ENCODE results near the gene RANBP3. TPM values are rescaled to one million over a fixed set of nuclear protein-coding genes. Genes with fewer than 3 reads are reported as not detected.

The RANBP3 gene
- total and polyA plus RNA-seq, 2 experiments from 2014 or later = 40.2 to 98.3 TPM

GRCh38 chr19:5890099-5890498, 87.8 kb downstream of the RANBP3 start:
- Histone ChIP-seq H3K4me3 (no peak overlapping the region), H3K27ac (ENCODE audit: low read depth) (no peak overlapping the region), H3K36me3 (ENCODE audit: insufficient read depth) (no peaks in the 10 kb centered on the region), H3K9me2 (ENCODE audit: insufficient read depth) (no peaks in the 10 kb centered on the region), H3K27me3 (ENCODE audit: insufficient read depth) (no peaks in the 10 kb centered on the region), H3K4me1 (ENCODE audit: insufficient read depth) (peaks cover 4% of the 10 kb centered on the region; the same call in 1 of the 2 replicates), H3K79me2 (replicated peaks; ENCODE audit: insufficient read depth) (no peaks in the 10 kb centered on the region), H3F3A (replicated peaks; ENCODE audit: low read depth) (no peaks in the 10 kb centered on the region), H3K4me2 (no peak overlapping the region), H2AFZ (no peak overlapping the region), H4K20me1 (replicated peaks; ENCODE audit: insufficient read depth) (no peaks in the 10 kb centered on the region; the same call in 1 of the 2 replicates)
- ATAC-seq (no peak), DNase-seq (ENCODE audit: low spot score) (no peak)
- no peak overlapping the region for H3K4me3 Mint-ChIP-seq
- no peak overlapping the region for H3K27ac Mint-ChIP-seq
- peaks cover 10% of the 10 kb centered on the region for H3K27me3 Mint-ChIP-seq (ENCODE audit: insufficient read depth, low read depth, poor library complexity)
- H3K4me1 Mint-ChIP-seq = no peaks in the 10 kb centered on the region; the same call in 1 of the 3 replicates
- no peaks in the 10 kb centered on the region for H3K36me3 Mint-ChIP-seq (ENCODE audit: low read depth)
- TF ChIP-seq EZH2phosphoT487 (IDR thresholded peaks at IDR 0.05; ENCODE audit: unreplicated experiment) (no peak), POLR2AphosphoS5 (IDR thresholded peaks at IDR 0.05; ENCODE audit: low read depth) (no peak), CTCF (conservative IDR thresholded peaks at IDR 0.05; ENCODE audit: low read depth in 2 of 2) (no peak), STAT1 (IDR thresholded peaks at IDR 0.05; ENCODE audit: unreplicated experiment) (no peak), NANOG (IDR thresholded peaks at IDR 0.05; ENCODE audit: borderline replicate concordance) (no peak), ZNF331 (CRISPR knock-in tag; IDR thresholded peaks at IDR 0.05; ENCODE audit: low read depth) (no peak), CREB1 (CRISPR knock-in tag; IDR thresholded peaks at IDR 0.05; ENCODE audit: low read depth) (no peak), REST (IDR thresholded peaks at IDR 0.05; ENCODE audit: unreplicated experiment) (no peak), ETS1 (IDR thresholded peaks at IDR 0.05) (no peak), EZH2 (IDR thresholded peaks at IDR 0.05; ENCODE audit: low read depth, unreplicated experiment) (no peak), ZNF114 (CRISPR knock-in tag; IDR thresholded peaks at IDR 0.05) (no peak), ZNF462 (CRISPR knock-in tag; IDR thresholded peaks at IDR 0.05) (no peak), JUNB (IDR thresholded peaks at IDR 0.05; ENCODE audit: unreplicated experiment) (no peak)
- no peaks in the 10 kb centered on the region for H3K9me3 Mint-ChIP-seq
